ENCODE measurements around the gene C1QTNF12.

C1QTNF12 gene

DNA sequence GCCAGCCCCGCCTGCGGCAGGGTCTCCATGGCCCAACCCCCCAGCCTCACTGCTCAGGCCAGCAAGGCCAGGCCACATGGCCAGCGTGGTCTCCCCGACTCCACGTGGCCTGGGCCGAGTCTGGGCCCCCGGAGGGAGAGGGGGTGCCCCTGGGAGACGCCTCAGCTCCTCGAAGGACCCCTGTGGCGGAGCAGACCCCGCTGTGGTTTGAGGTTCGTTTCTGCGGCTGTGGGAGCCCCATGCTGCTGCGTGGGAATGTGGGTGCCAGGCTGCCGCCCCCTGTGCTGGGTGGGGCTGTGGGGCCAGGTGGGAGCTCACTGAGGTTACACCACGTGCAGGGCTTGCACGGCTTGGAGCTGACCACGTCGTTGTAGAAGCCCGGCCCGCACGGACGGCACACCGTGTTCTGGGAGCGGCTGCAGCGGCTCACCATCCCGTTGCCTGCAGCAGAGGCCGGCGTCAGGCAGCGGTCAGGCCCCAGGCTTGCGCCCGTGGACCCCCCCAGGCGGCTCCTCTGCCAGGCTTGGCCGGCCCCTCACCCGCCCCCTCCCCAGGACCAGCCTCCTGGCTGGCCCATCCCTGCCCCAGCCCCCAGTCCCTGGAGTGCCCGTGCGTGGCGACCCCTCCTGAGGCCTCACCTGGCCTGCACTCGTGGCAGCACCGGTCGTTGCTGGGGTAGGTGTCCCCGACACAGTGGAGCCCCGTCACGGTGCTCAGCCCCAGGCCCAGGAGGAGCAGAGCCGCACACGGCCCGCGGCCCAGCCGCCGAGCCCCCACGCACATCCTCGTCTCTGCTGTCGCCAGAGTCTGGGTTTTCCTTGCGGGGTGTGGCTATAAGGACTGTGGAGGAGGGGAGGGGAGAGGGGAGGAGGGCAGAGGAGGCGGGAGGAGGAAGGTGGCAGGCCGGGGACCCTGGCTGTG lies 32.9 kb downstream of the C1QTNF12 start, which contains the start of gene TNFRSF4:
Gene TNFRSF4 (minus strand): TSS at position 809 of the 921 bp plus-strand sequence. CDS start 26 bp downstream, at position 783.
- no peak for DNase-seq (ENCODE audit: low read depth)

DNA sequence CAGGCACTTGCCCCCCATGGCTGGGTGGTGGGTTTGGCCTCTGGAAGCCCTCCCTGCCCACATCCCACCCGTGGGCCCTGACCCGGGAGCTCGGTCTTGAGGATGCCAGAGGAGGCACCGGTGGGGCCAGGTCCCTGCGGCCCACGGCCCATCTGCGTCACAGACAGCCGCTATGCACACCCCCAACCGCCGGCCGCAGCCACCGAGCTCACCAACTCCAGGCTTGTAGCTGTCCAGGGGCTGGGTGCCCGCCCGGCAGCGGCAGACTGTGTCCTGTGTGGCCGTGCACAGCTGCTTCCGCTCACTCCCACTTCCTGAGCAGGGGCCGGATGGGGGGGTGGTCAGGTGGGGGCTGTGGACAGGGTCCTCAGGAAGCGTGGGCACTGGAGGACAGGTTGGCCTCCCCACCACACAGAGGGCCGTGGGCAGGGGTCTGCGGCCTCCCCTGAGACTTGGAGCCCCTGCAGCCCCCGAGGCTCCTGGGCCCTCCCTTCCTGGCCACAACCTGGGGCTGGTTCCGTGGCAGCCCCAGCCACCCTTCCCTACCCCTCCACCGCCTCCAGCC lies 33.7 kb downstream of the C1QTNF12 start:
- DNase-seq (ENCODE audit: low read depth) = no peak

GRCh38 chr1:1211541-1212441 lies 34.7 kb downstream of the C1QTNF12 start:
- no peak for DNase-seq (ENCODE audit: low read depth)

DNA sequence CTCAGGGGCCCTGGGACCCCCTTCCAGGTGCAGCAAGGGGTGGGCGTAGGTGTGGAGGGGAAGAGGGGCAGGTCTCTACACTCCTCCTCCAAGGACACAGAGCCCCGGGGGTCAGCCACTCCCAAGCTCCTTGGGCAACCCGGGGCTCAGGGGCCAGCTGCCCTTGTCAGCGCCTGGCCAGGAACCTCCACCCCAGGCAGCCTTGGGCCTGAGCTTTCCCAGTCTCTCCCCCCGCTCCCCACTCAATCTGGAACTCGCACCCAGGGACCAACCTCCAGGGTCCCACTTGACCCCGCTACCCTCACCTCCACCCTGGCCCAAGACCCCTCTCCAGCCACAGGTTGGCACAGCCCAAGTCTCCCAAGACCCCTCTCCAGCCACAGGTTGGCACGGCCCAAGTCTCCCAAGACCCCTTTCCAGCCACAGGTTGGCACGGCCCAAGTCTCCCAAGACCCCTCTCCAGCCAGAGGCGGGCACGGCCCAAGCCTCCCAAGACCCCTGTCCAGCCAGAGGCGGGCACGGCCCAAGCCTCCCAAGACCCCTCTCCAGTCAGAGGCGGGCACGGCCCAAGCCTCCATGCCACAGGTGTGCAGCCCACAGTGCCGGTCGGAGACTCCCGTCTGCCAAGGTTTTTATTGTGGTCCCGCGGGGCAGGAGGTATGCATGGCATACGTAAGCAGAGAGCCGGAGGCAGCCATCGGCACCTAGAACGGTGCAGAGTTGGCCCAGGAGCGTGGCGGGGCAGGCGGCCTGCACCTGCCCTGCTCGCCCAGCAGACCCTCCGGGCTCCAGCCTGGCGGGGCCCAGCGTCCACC lies 35.6 kb downstream of the C1QTNF12 start:
- DNase-seq (ENCODE audit: low read depth) = no peak

- DNase-seq (ENCODE audit: low read depth) = no peak
These were observed 37.6 kb downstream of the C1QTNF12 start for GRCh38 chr1:1208713-1209433.

DNA sequence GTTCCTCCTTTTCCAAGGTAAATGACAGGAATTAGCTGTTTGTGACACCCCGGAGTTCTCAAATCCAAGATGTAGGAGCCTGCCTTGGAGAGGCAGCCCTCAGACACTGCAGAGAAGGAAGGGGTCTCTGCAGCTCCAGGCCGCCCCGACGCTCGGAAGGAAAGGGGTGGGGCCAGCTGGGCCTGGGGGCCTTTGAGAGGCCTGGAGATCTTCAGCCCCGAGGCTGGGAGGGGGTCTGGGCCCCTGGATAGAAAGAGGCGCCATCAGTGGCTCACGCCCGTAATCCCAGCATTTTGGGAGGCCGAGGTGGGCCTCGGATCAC lies 39.0 kb downstream of the C1QTNF12 start:
- DNase-seq (ENCODE audit: low read depth) = no peak

GRCh38 chr1:1206966-1207531 lies 39.5 kb downstream of the C1QTNF12 start:
- DNase-seq (ENCODE audit: low read depth) = no peak

DNA sequence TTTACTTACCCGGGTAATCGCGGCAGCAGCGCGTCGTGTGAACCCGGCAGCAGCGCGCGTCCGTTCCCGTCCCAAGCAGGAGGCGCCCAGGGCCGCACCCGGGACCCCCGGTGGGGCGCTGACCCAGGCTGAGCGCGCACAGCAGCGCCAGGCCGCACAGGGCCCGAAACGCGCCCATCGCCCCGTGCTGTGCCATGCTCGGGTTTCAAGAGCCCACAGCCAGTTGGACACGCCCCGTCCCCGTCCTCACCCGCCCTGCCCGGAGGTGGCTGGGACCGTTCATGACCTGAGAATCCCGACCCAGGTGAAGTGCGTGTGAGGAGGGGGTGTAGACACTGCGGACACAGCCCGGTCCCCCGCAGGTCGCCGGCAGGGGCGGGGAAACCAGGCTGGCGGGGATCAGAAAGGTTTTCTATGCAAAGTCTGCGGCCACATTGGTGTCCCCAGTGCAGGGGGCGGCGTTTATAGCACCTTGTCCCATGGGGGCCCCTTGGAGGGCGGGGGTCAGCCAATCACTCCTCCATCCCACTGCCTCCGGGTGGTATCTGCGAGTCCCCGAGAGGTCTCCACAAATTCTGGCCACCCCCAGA lies 40.1 kb downstream of the C1QTNF12 start, which contains the start of gene TNFRSF18:
Gene TNFRSF18 (minus strand): TSS at position 217 of the 590 bp plus-strand sequence. CDS start 21 bp downstream, at position 196.
- no peak for DNase-seq (ENCODE audit: low read depth)

- DNase-seq (ENCODE audit: low read depth) = no peak
These were observed 40.6 kb downstream of the C1QTNF12 start for GRCh38 chr1:1205769-1206375.

DNA sequence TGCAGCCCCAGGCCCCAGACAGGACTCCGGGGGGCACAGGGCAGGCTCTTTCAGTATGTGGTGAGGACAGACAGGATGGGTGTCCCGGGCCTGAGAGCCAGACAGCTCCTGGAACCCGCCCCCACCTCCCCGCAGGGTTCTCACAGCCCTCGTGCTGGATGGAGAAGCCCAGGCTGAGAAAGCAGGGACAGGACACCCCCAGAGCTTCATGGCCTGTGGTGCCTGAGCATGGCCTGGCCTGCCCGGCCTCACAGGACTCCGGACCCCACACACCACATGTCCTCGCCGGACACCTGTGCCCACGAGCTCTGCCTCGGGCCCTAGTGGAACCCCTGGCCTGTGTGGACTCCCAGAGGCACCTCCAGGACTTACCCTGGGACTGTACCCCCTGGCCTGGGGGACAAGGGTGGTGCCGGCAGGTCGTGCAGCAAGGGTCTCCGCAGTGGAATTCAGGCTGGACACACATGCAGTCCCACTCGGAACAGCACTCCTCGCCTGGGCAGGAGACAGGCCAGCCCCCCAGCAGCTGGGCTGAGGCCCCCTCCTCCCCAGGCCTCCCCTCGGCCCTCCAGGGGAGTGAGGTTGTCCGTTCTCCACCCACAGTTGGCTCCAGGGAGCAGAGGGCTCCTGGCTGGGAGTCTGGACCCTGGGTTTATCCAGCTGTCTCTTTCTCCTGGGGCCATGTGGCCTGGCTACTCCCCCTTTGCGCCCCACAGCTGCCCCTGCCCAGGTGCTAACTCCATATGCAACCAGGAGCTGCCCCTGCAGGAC lies 41.3 kb downstream of the C1QTNF12 start:
- no peak for DNase-seq (ENCODE audit: low read depth)

GRCh38 chr1:1204425-1204920 lies 42.0 kb downstream of the C1QTNF12 start:
- DNase-seq (ENCODE audit: low read depth) = no peak

- no peak for DNase-seq (ENCODE audit: low read depth)
These were observed 42.7 kb downstream of the C1QTNF12 start for GRCh38 chr1:1203561-1204424.

DNA sequence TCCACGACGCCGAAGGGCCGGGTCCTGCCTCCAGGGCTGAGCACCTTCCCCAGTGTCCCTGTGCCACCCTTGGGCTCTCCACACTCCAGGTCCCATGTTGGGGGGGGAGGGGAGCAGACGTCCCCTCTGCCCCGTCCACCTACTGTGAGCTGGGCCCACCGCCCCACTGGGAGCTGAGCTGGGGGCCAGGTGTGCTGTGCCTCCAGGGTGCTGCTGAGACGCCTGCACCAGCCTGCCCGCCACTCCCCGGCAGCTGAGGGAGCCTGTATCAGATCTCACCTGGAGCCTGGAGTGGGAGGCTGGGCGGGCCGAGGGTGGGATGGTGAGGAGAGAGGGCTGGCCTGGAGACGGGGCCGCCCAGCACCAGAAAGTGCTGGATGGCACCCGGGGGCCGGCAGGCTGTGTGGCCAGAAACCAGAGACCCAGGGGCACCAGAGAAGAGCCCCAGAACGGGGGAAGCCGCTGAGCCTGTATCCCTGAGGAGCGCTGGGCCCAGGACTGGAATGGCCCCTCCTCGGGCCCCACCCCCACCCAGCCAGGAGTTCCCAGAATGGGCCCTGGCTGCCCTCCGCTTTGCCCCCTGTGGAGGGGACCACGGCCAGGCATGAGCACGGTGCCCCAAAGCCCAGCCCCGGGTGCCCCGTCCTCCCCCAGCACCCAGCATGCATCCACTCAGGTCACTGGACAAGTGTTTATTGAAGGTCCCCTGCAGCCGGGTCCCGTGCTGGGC lies 43.5 kb downstream of the C1QTNF12 start:
- no peak for DNase-seq (ENCODE audit: low read depth)

- peak; percentile 87 for DNase-seq (ENCODE audit: low read depth)
These were observed 45.4 kb downstream of the C1QTNF12 start for GRCh38 chr1:1200876-1201810.

GRCh38 chr1:1199961-1200875 lies 46.3 kb downstream of the C1QTNF12 start:
- DNase-seq (ENCODE audit: low read depth) = no peak

All from T-helper 22 cell (primary cell).